ENCODE results near the gene RPH3AL.

RPH3AL gene

DNA sequence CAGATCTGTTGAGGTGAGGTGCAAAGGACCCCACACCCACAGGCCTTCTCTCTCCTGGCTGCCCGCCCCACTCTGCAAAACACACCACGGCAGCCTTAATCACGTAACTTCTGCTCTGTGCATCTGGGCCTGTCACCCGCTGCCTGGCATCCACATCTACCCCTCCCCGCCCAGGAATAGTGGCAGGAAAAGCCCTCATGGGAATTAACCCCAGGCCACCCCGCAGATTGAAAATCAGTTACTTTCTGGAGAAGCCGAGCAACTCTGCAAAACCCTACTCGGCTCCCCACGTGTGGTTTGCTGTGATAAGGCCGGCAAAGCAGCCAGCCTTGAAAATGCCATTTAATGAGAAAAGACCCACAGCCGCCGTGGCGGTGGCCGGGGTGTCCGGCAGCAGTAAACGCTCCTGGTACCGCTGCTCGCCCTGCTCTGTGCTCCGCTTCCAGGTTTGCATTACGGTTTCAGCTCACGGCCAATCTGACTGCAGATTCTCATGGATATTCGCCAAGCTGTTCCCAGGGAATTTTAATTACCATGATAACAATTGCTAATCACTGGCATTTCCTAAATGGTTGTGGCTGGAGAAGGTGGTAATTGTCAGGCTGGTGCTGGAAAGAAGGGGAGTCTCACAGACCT is 93.1 kb downstream of the RPH3AL start:
- TF ChIP-seq TEAD4 (IDR thresholded peaks at IDR 0.05) (no peak), RAD21 (IDR thresholded peaks at IDR 0.05; ENCODE audit: low read depth) (no peak), EGR1 (IDR thresholded peaks at IDR 0.05) (no peak), YY1 (IDR thresholded peaks at IDR 0.05; ENCODE audit: low read depth) (no peak), TCF12 (IDR thresholded peaks at IDR 0.05; ENCODE audit: low read depth) (no peak), FOXM1 (IDR thresholded peaks at IDR 0.05; ENCODE audit: borderline replicate concordance, low read depth) (no peak), REST (IDR thresholded peaks at IDR 0.05; ENCODE audit: low read depth) (no peak), EP300 (IDR thresholded peaks at IDR 0.05; ENCODE audit: borderline replicate concordance) (no peak), USF1 (IDR thresholded peaks at IDR 0.05) (no peak), CREB1 (IDR thresholded peaks at IDR 0.05; ENCODE audit: low read depth) (no peak), CEBPB (IDR thresholded peaks at IDR 0.05) (no peak), NFIC (IDR thresholded peaks at IDR 0.05) (no peak), TAF1 (IDR thresholded peaks at IDR 0.05; ENCODE audit: low read depth) (no peak)

DNA sequence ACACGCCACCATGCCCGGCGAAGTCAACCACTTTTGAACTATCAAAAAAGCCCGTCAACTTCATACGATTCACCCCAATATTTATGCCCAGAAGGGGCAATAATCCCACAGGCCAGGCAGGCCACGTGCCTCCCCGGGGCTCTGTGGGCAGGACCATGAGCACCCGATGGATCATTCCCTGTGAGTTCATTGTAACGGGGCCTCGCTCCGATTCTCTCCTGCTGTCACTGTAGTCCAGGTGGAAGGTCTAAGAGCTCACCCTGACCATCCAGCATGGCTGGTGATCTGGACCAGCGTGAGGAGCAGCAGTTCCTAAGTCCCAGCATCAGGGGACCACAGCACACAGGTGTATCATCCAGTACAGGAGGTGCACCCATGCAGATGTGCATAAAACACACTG is 93.7 kb downstream of the RPH3AL start:
- TF ChIP-seq RAD21 (IDR thresholded peaks at IDR 0.05; ENCODE audit: low read depth) (no peak), TEAD4 (IDR thresholded peaks at IDR 0.05) (no peak), TAF1 (IDR thresholded peaks at IDR 0.05; ENCODE audit: low read depth) (no peak), NFIC (IDR thresholded peaks at IDR 0.05) (no peak), EGR1 (IDR thresholded peaks at IDR 0.05) (no peak)

DNA sequence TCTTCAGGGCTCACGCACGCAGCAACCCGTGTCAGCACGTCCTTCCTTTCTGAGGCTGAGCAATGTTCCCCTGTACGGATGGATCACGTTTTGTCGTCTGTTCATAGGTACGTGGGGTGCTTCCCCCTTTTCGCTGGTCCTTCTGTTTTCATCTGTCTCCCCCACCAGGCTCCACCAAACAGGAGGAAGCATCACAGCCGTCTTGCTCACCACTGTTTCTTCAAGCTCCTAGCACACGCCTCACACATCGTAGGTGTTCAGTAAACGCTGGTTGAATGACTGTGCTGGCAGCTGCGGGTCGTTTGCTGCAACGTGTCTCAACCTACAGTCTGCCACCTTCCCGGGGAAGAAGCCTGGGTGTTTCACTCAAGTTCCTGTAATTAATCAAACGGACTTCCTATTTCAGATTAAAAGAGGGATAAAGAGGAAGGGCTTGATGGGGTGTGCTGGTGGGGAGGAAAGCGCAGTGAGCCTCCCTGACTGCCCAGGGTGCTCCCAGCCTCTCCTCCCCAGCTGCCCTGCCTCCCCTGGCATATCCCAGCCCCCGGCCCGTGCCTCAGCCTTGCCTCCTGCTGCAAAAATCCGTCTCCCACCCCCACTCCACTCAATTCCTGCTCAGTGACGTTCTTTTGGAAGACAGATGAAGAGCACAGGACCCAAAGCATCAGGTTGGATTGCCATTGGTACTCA is 94.4 kb downstream of the RPH3AL start:
- TF ChIP-seq MAX (IDR thresholded peaks at IDR 0.05) (no peak), RAD21 (IDR thresholded peaks at IDR 0.05; ENCODE audit: low read depth) (no peak), EGR1 (IDR thresholded peaks at IDR 0.05) (no peak), FOXM1 (IDR thresholded peaks at IDR 0.05; ENCODE audit: borderline replicate concordance, low read depth) (no peak), TEAD4 (IDR thresholded peaks at IDR 0.05) (no peak), REST (IDR thresholded peaks at IDR 0.05; ENCODE audit: low read depth) (no peak), CREB1 (IDR thresholded peaks at IDR 0.05; ENCODE audit: low read depth) (no peak), NFIC (IDR thresholded peaks at IDR 0.05) (no peak), TCF12 (IDR thresholded peaks at IDR 0.05; ENCODE audit: low read depth) (no peak)

DNA sequence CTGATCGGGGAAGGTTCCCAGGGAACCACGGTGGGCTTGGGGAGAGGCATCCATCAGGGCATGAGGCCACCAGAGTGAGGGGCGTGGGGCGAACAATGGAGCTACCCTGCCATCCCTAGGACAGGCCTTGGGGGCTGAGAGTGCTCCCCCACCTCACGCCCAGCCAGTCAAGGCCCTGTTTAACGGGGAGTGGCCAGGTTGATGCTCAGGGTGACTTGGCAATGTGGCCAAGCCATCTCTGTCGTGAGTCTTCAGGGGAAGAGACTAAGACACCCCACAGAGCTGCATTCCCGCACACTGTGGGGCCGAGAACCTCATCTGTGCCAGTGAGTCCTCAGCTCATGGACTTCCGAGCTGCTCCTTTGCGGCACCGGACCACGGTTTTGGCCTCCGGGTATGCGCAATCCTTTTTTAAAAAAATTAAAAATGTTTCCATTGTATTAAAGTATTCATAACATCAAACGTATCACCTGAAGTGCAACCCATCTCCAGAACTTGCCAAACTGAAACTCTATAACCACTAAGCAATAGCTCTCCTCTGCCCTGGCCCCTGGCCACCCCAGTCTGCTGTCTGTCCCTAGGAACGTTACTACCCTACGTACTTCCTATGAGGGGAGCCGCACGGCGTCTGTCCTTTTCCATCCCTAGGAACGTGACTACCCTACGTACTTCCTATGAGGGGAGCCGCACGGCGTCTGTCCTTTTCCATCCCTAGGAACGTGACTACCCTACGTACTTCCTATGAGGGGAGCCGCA is 99.3 kb downstream of the RPH3AL start:
- TF ChIP-seq REST (IDR thresholded peaks at IDR 0.05; ENCODE audit: low read depth) (no peak), FOXM1 (IDR thresholded peaks at IDR 0.05; ENCODE audit: borderline replicate concordance, low read depth) (no peak), TCF12 (IDR thresholded peaks at IDR 0.05; ENCODE audit: low read depth) (no peak), MAX (IDR thresholded peaks at IDR 0.05) (no peak), CREB1 (IDR thresholded peaks at IDR 0.05; ENCODE audit: low read depth) (no peak), NFIC (IDR thresholded peaks at IDR 0.05) (no peak), ZBTB7A (IDR thresholded peaks at IDR 0.05; ENCODE audit: low read depth) (no peak), TEAD4 (IDR thresholded peaks at IDR 0.05) (no peak), EP300 (IDR thresholded peaks at IDR 0.05; ENCODE audit: borderline replicate concordance) (no peak), RAD21 (IDR thresholded peaks at IDR 0.05; ENCODE audit: low read depth) (no peak), EGR1 (IDR thresholded peaks at IDR 0.05) (no peak), YY1 (IDR thresholded peaks at IDR 0.05; ENCODE audit: low read depth) (no peak), USF1 (IDR thresholded peaks at IDR 0.05) (no peak)

All from Ishikawa (cell line).